HEK293T (cell line): ENCODE measurements around the gene KHDC4.

Experiments
- ARNT ChIP-seq: fragments of 450-650 bp; IDR thresholded peaks from 2 replicates; pipeline ENCODE4 v1.6.1; 2017; ENCODE audit warnings: mild to moderate bottlenecking
- BHLHE40 ChIP-seq: fragments of 450-650 bp; IDR thresholded peaks from 2 replicates; pipeline ENCODE4 v1.6.1; 2016; ENCODE audit warnings: mild to moderate bottlenecking, moderate library complexity, borderline replicate concordance
- CTBP1 ChIP-seq: fragments of 450-650 bp; IDR thresholded peaks from 2 replicates; pipeline ENCODE4 v1.6.1; 2016; ENCODE audit warnings: borderline replicate concordance
- ELF4 ChIP-seq: fragments of 450-650 bp; IDR thresholded peaks from 2 replicates; pipeline ENCODE4 v1.6.1; 2017; ENCODE audit warnings: antibody characterized with exemption
- FOXK2 ChIP-seq: fragments of 450-650 bp; IDR thresholded peaks from 2 replicates; pipeline ENCODE4 v1.6.1; 2016; ENCODE audit warnings: mild to moderate bottlenecking
- FOXM1 ChIP-seq: fragments of 450-650 bp; IDR thresholded peaks from 2 replicates; pipeline ENCODE4 v1.6.1; 2017; ENCODE audit warnings: mild to moderate bottlenecking, borderline replicate concordance
- HDGF ChIP-seq: fragments of 450-650 bp; IDR thresholded peaks from 2 replicates; pipeline ENCODE4 v1.6.1; 2017; ENCODE audit warnings: antibody characterized with exemption, borderline replicate concordance
- L3MBTL2 ChIP-seq: fragments of 450-650 bp; conservative IDR thresholded peaks from 2 replicates; pipeline ENCODE4 v1.6.1; 2016; ENCODE audit warnings: mild to moderate bottlenecking
- LEF1 ChIP-seq: fragments of 450-650 bp; IDR thresholded peaks from 2 replicates; pipeline ENCODE4 v1.6.1; 2017; ENCODE audit warnings: mild to moderate bottlenecking, borderline replicate concordance
- SP1 ChIP-seq: fragments of 450-650 bp; IDR thresholded peaks from 2 replicates; pipeline ENCODE4 v1.6.1; 2017
- SUZ12 ChIP-seq: fragments of 450-650 bp; IDR thresholded peaks from 2 replicates; pipeline ENCODE4 v1.6.1; 2016; ENCODE audit warnings: mild to moderate bottlenecking
- TARDBP ChIP-seq: fragments of 450-650 bp; IDR thresholded peaks from 2 replicates; pipeline ENCODE4 v1.6.1; 2016
- ZNF384 ChIP-seq: fragments of 450-650 bp; IDR thresholded peaks from 2 replicates; pipeline ENCODE4 v1.6.1; 2016
- TF ChIP-seq, protein P1 (sequence below): fragments of 450-650 bp; IDR thresholded peaks from 2 replicates; pipeline ENCODE4 v1.6.1; 2016

DNA sequence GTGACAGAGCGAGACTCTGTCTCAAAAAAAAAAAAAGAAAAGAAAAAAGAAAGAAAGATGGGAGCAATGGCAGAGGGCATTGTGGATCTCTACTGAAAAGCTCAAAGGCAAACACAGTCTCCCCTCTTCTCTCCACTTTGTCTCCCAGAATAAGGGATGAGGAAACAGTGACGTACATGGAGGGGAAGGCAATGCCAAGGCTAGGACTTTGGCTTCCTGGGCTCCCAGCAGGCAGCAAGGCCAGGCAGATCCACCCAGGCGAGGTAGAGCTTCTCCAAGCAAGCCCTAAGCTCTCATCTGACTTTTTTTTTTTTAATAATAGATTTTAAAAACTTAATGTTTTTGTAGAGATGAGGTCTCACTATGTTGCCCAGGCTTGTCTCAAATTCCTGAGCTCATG lies 39.5 kb upstream of the KHDC4 start:
- TF ChIP-seq ELF4, result no peak
- no peak for TF ChIP-seq BHLHE40
- TF ChIP-seq ZNF384, result no peak
- TF ChIP-seq, protein P1, sequence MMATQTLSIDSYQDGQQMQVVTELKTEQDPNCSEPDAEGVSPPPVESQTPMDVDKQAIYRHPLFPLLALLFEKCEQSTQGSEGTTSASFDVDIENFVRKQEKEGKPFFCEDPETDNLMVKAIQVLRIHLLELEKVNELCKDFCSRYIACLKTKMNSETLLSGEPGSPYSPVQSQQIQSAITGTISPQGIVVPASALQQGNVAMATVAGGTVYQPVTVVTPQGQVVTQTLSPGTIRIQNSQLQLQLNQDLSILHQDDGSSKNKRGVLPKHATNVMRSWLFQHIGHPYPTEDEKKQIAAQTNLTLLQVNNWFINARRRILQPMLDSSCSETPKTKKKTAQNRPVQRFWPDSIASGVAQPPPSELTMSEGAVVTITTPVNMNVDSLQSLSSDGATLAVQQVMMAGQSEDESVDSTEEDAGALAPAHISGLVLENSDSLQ, result no peak
- TF ChIP-seq FOXM1, result no peak
- TF ChIP-seq FOXK2, result no peak
- no peak for TF ChIP-seq TARDBP
- TF ChIP-seq CTBP1, result no peak
- TF ChIP-seq SP1, result no peak
- TF ChIP-seq ARNT, result no peak
- TF ChIP-seq SUZ12, result no peak
- TF ChIP-seq L3MBTL2, result no peak
- TF ChIP-seq HDGF, result no peak
- TF ChIP-seq LEF1, result no peak
